ENCODE data around the gene STK32C.

STK32C gene

GRCh38 chr10:132307823-132308586, at the start of gene STK32C:
Gene STK32C, minus strand, starts transcription at chr10:132307950. Its CDS starts 117 bp downstream, at chr10:132307833.
- H3K27ac ChIP-seq = no peak within 1 kb of the TSS
- no peak for TF ChIP-seq ZFX (IDR thresholded peaks at IDR 0.05; ENCODE audit: borderline replicate concordance)
- no peak for TF ChIP-seq CTCF (IDR thresholded peaks at IDR 0.05)

GRCh38 chr10:132356621-132357195, 49.0 kb upstream of the STK32C start:
- no peak overlapping the region for H3K27ac ChIP-seq
- TF ChIP-seq CTCF (IDR thresholded peaks at IDR 0.05) = no peak
- no peak for TF ChIP-seq ZFX (IDR thresholded peaks at IDR 0.05; ENCODE audit: borderline replicate concordance)

GRCh38 chr10:132355754-132356153, 48.0 kb upstream of the STK32C start:
- TF ChIP-seq ZFX (IDR thresholded peaks at IDR 0.05; ENCODE audit: borderline replicate concordance) (no peak), CTCF (IDR thresholded peaks at IDR 0.05) (no peak)
- no peak overlapping the region for H3K27ac ChIP-seq

GRCh38 chr10:132355297-132355696, 47.5 kb upstream of the STK32C start:
- no peak overlapping the region for H3K27ac ChIP-seq
- TF ChIP-seq CTCF (IDR thresholded peaks at IDR 0.05) (no peak), ZFX (IDR thresholded peaks at IDR 0.05; ENCODE audit: borderline replicate concordance) (no peak)

- TF ChIP-seq CTCF (IDR thresholded peaks at IDR 0.05) (no peak), ZFX (IDR thresholded peaks at IDR 0.05; ENCODE audit: borderline replicate concordance) (no peak)
Observed at GRCh38 chr10:132354356-132355094, 46.8 kb upstream of the STK32C start.

GRCh38 chr10:132353456-132354355, 46.0 kb upstream of the STK32C start:
- TF ChIP-seq CTCF (IDR thresholded peaks at IDR 0.05) (no peak), ZFX (IDR thresholded peaks at IDR 0.05; ENCODE audit: borderline replicate concordance) (no peak)
- no peak overlapping the region for H3K27ac ChIP-seq

More at GRCh38 chr10:132354356-132355094, 46.8 kb upstream of the STK32C start:
- H3K27ac ChIP-seq = no peak overlapping the region

Measured in 22Rv1 (cell line).